ENCODE results near the gene SLC10A7. TPM values are rescaled to one million over a fixed set of nuclear protein-coding genes. Genes with fewer than 3 reads are reported as not detected.

SLC10A7 gene
- total and polyA plus RNA-seq, 2 donors (not counting 1 experiment from before 2014, with no cell fraction given): 5.7 to 18.3 TPM

- Histone ChIP-seq H3K36me3 (replicated peaks in 1 of 2; ENCODE audit: control extremely low read depth in 1 of 2, control insufficient read depth in 1 of 2, extremely low read depth in 1 of 2, insufficient read depth in 2 of 2, low read length in 1 of 2) (peaks cover 6 to 17% of the 10 kb centered on the region in 2 experiments), H3K9ac (ENCODE audit: low read length) (no peak overlapping the region), H3K4me2 (replicated peaks; ENCODE audit: low read depth, low read length, poor library complexity, severe bottlenecking) (no peak overlapping the region), H2AFZ (ENCODE audit: insufficient read depth, low read depth, low read length, poor library complexity, severe bottlenecking) (no peak overlapping the region), H3K27me3 (replicated peaks in 1 of 4; ENCODE audit: control extremely low read depth in 1 of 4, control insufficient read depth in 3 of 4, insufficient read depth in 4 of 4, low read length in 3 of 4) (no peaks in the 10 kb centered on the region), H4K20me1 (ENCODE audit: control insufficient read depth, insufficient read depth, low read length, poor library complexity, severe bottlenecking) (no peaks in the 10 kb centered on the region), H3K9me3 (ENCODE audit: control extremely low read depth in 1 of 3, control insufficient read depth in 2 of 3, insufficient read depth in 1 of 3, low read length in 2 of 3) (no peaks in the 10 kb centered on the region), H3K79me2 (ENCODE audit: control insufficient read depth, insufficient read depth, low read length) (no peaks in the 10 kb centered on the region), H3K4me3 (ENCODE audit: control extremely low read depth in 1 of 5, extremely low read depth in 1 of 5, insufficient read depth in 1 of 5, low read depth in 2 of 5, low read length in 4 of 5) (no peak overlapping the region), H3K27ac (ENCODE audit: low read length in 2 of 2) (no peak overlapping the region), H3K4me1 (ENCODE audit: control insufficient read depth in 2 of 2, insufficient read depth in 2 of 2, low read length in 2 of 2) (no peaks in the 10 kb centered on the region)
- Mint-ChIP-seq H3K4me1 (no peaks in the 10 kb centered on the region), H3K27ac (no peak overlapping the region), H3K4me3 (no peak overlapping the region), H3K27me3 (no peaks in the 10 kb centered on the region), H3K9me3 (ENCODE audit: insufficient read depth) (no peaks in the 10 kb centered on the region)
- ChIA-PET CTCF (no interaction called here), POLR2A (no interaction called here)
- intact Hi-C loops (cut with micrococcal nuclease): no loop called here
- ATAC-seq (ENCODE audit: low read depth) (no peak), DNase-seq (no peak)
- TF ChIP-seq EZH2 (IDR thresholded peaks at IDR 0.05; ENCODE audit: borderline replicate concordance, insufficient read depth, low read depth, low read length, poor library complexity, severe bottlenecking): no peak
- TF ChIP-seq, protein P1, sequence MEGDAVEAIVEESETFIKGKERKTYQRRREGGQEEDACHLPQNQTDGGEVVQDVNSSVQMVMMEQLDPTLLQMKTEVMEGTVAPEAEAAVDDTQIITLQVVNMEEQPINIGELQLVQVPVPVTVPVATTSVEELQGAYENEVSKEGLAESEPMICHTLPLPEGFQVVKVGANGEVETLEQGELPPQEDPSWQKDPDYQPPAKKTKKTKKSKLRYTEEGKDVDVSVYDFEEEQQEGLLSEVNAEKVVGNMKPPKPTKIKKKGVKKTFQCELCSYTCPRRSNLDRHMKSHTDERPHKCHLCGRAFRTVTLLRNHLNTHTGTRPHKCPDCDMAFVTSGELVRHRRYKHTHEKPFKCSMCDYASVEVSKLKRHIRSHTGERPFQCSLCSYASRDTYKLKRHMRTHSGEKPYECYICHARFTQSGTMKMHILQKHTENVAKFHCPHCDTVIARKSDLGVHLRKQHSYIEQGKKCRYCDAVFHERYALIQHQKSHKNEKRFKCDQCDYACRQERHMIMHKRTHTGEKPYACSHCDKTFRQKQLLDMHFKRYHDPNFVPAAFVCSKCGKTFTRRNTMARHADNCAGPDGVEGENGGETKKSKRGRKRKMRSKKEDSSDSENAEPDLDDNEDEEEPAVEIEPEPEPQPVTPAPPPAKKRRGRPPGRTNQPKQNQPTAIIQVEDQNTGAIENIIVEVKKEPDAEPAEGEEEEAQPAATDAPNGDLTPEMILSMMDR (IDR thresholded peaks at IDR 0.05): no peak
- 93% methylated on average over 1 of the region's 1 CpG for WGBS (ENCODE audit: insufficient coverage)
These were observed 21.5 kb downstream of the SLC10A7 start for GRCh38 chr4:146500216-146500615.

- no peaks in the 10 kb centered on the region for H3K27me3 Mint-ChIP-seq
- no peaks in the 10 kb centered on the region for H3K27me3 ChIP-seq (replicated peaks in 1 of 4; ENCODE audit: control extremely low read depth in 1 of 4, control insufficient read depth in 3 of 4, insufficient read depth in 4 of 4, low read length in 3 of 4)
- H3K4me1 Mint-ChIP-seq: no peaks in the 10 kb centered on the region
- H3K4me3 ChIP-seq (ENCODE audit: control extremely low read depth in 1 of 5, extremely low read depth in 1 of 5, insufficient read depth in 1 of 5, low read depth in 2 of 5, low read length in 4 of 5): no peak overlapping the region
- H3K9me3 Mint-ChIP-seq (ENCODE audit: insufficient read depth): no peaks in the 10 kb centered on the region
- H3K27ac ChIP-seq (ENCODE audit: low read length in 2 of 2): no peak overlapping the region
- WGBS (ENCODE audit: insufficient coverage): 96% methylated on average over 4 of the region's 4 CpGs
- no peak overlapping the region for H3K27ac Mint-ChIP-seq
- no peaks in the 10 kb centered on the region for H4K20me1 ChIP-seq (ENCODE audit: control insufficient read depth, insufficient read depth, low read length, poor library complexity, severe bottlenecking)
- no peak for ATAC-seq (ENCODE audit: low read depth)
- intact Hi-C loops (cut with micrococcal nuclease): no loop called here
- no peak overlapping the region for H3K4me2 ChIP-seq (replicated peaks; ENCODE audit: low read depth, low read length, poor library complexity, severe bottlenecking)
- H3K36me3 ChIP-seq (replicated peaks in 1 of 2; ENCODE audit: control extremely low read depth in 1 of 2, control insufficient read depth in 1 of 2, extremely low read depth in 1 of 2, insufficient read depth in 2 of 2, low read length in 1 of 2): peaks cover 3 to 17% of the 10 kb centered on the region in 2 experiments
- no peak for DNase-seq
- H2AFZ ChIP-seq (ENCODE audit: insufficient read depth, low read depth, low read length, poor library complexity, severe bottlenecking): no peak overlapping the region
- no peaks in the 10 kb centered on the region for H3K79me2 ChIP-seq (ENCODE audit: control insufficient read depth, insufficient read depth, low read length)
- H3K9me3 ChIP-seq (ENCODE audit: control extremely low read depth in 1 of 3, control insufficient read depth in 2 of 3, insufficient read depth in 1 of 3, low read length in 2 of 3): no peaks in the 10 kb centered on the region
- no peak overlapping the region for H3K9ac ChIP-seq (ENCODE audit: low read length)
- no peak overlapping the region for H3K4me3 Mint-ChIP-seq
- no peaks in the 10 kb centered on the region for H3K4me1 ChIP-seq (ENCODE audit: control insufficient read depth in 2 of 2, insufficient read depth in 2 of 2, low read length in 2 of 2)
- ChIA-PET POLR2A (no interaction called here), CTCF (no interaction called here)
- TF ChIP-seq EZH2 (IDR thresholded peaks at IDR 0.05; ENCODE audit: borderline replicate concordance, insufficient read depth, low read depth, low read length, poor library complexity, severe bottlenecking): no peak
- TF ChIP-seq, protein P1 (IDR thresholded peaks at IDR 0.05): no peak
These were observed 23.4 kb downstream of the SLC10A7 start for GRCh38 chr4:146498291-146498690.

All from B cell (primary cell).